ENCODE measurements around the gene RIN3. TPM values are rescaled to one million over a fixed set of nuclear protein-coding genes. Genes with fewer than 3 reads are reported as not detected.
A peak's percentile ranks its signal among the peaks of the same experiment; 100 is the strongest.

Gene RIN3
- total RNA-seq, 1 donor from 2014 or later = 12.7 TPM

GRCh38 chr14:92538412-92538985 is 24.9 kb downstream of the RIN3 start:
- H3K9me3 Mint-ChIP-seq = peaks cover 2% of the 10 kb centered on the region
- H3K27me3 Mint-ChIP-seq (ENCODE audit: low read depth) = no peaks in the 10 kb centered on the region
- no peak for TF ChIP-seq CTCF (conservative IDR thresholded peaks at IDR 0.05)
- no peak overlapping the region for H3K4me3 Mint-ChIP-seq
- no peak overlapping the region for H3K27ac Mint-ChIP-seq (ENCODE audit: unreplicated experiment)
- peaks cover 44% of the 10 kb centered on the region for H3K4me1 Mint-ChIP-seq
- H3K36me3 Mint-ChIP-seq (ENCODE audit: low read depth) = no peaks in the 10 kb centered on the region
- no peak for DNase-seq (ENCODE audit: low read depth, low spot score)

- no peaks in the 10 kb centered on the region for H3K36me3 Mint-ChIP-seq (ENCODE audit: low read depth)
- H3K27me3 Mint-ChIP-seq (ENCODE audit: low read depth) = no peaks in the 10 kb centered on the region
- no peak overlapping the region for H3K4me3 Mint-ChIP-seq
- peaks cover 2% of the 10 kb centered on the region for H3K9me3 Mint-ChIP-seq
- DNase-seq (ENCODE audit: low read depth, low spot score) = no peak
- no peak for TF ChIP-seq CTCF (conservative IDR thresholded peaks at IDR 0.05)
- H3K4me1 Mint-ChIP-seq = peaks cover 51% of the 10 kb centered on the region
- H3K27ac Mint-ChIP-seq (ENCODE audit: unreplicated experiment) = no peak overlapping the region
Observed at GRCh38 chr14:92539419-92539818, 25.8 kb downstream of the RIN3 start.

- no peak for DNase-seq (ENCODE audit: low read depth, low spot score)
- H3K36me3 Mint-ChIP-seq (ENCODE audit: low read depth) = no peaks in the 10 kb centered on the region
- H3K9me3 Mint-ChIP-seq = peaks cover 2% of the 10 kb centered on the region
- H3K4me1 Mint-ChIP-seq = peaks cover 49% of the 10 kb centered on the region
- H3K4me3 Mint-ChIP-seq = no peak overlapping the region
- H3K27ac Mint-ChIP-seq (ENCODE audit: unreplicated experiment) = no peak overlapping the region
- no peak for TF ChIP-seq CTCF (conservative IDR thresholded peaks at IDR 0.05)
- H3K27me3 Mint-ChIP-seq (ENCODE audit: low read depth) = no peaks in the 10 kb centered on the region
Observed at GRCh38 chr14:92539875-92540274, 26.3 kb downstream of the RIN3 start.

GRCh38 chr14:92540472-92541048 is 27.0 kb downstream of the RIN3 start:
- H3K4me1 Mint-ChIP-seq = peaks cover 42% of the 10 kb centered on the region
- H3K9me3 Mint-ChIP-seq = peaks cover 2% of the 10 kb centered on the region
- H3K27me3 Mint-ChIP-seq (ENCODE audit: low read depth) = no peaks in the 10 kb centered on the region
- H3K4me3 Mint-ChIP-seq = no peak overlapping the region
- no peaks in the 10 kb centered on the region for H3K36me3 Mint-ChIP-seq (ENCODE audit: low read depth)
- TF ChIP-seq CTCF (conservative IDR thresholded peaks at IDR 0.05) = no peak
- no peak overlapping the region for H3K27ac Mint-ChIP-seq (ENCODE audit: unreplicated experiment)
- no peak for DNase-seq (ENCODE audit: low read depth, low spot score)

GRCh38 chr14:92542766-92543554 is 29.4 kb downstream of the RIN3 start:
- peaks cover 37% of the 10 kb centered on the region for H3K4me1 Mint-ChIP-seq

More at GRCh38 chr14:92542766-92543554, 29.4 kb downstream of the RIN3 start:
- DNase-seq (ENCODE audit: low read depth, low spot score) = no peak
- Mint-ChIP-seq H3K27ac (ENCODE audit: unreplicated experiment) (peak overlapping the region; percentile 73), H3K4me3 (peak overlapping the region; percentile 44), H3K36me3 (ENCODE audit: low read depth) (no peaks in the 10 kb centered on the region), H3K9me3 (peaks cover 4% of the 10 kb centered on the region), H3K27me3 (ENCODE audit: low read depth) (no peaks in the 10 kb centered on the region)
- TF ChIP-seq CTCF (conservative IDR thresholded peaks at IDR 0.05) = no peak

Data from neural crest cell (in vitro differentiated cells).